ENCODE results near the gene DOCK7. TPM values are rescaled to one million over a fixed set of nuclear protein-coding genes. Genes with fewer than 3 reads are reported as not detected.
A peak's percentile ranks its signal among the peaks of the same experiment; 100 is the strongest.

The DOCK7 gene
- total RNA-seq, 1 donor from 2014 or later = 40.6 TPM

DNA sequence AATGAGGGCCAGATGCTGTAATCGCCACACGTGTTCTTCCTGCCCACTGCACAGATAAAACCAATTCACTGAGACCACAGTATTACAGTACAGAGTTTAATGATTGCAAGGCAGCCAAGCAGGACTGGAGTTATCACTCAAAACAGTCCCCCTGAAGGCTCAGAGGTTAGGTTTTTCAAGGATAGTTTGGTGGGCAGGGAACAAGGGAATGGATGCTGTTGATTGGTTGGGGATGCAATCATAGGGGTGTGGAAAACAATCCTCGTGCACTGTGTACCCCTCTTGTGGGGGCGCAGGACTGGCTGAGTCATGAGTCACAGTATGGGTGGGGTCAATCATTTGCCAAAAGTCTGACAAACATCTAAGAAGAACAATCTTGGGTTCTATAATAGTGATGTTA is 263.8 kb downstream of the DOCK7 start:
- H3K27me3 ChIP-seq (ENCODE audit: control insufficient read depth, insufficient read depth, low read length) = no peaks in the 10 kb centered on the region
- H3K36me3 ChIP-seq (ENCODE audit: control insufficient read depth, insufficient read depth, low read length) = no peaks in the 10 kb centered on the region
- TF ChIP-seq, protein P1, sequence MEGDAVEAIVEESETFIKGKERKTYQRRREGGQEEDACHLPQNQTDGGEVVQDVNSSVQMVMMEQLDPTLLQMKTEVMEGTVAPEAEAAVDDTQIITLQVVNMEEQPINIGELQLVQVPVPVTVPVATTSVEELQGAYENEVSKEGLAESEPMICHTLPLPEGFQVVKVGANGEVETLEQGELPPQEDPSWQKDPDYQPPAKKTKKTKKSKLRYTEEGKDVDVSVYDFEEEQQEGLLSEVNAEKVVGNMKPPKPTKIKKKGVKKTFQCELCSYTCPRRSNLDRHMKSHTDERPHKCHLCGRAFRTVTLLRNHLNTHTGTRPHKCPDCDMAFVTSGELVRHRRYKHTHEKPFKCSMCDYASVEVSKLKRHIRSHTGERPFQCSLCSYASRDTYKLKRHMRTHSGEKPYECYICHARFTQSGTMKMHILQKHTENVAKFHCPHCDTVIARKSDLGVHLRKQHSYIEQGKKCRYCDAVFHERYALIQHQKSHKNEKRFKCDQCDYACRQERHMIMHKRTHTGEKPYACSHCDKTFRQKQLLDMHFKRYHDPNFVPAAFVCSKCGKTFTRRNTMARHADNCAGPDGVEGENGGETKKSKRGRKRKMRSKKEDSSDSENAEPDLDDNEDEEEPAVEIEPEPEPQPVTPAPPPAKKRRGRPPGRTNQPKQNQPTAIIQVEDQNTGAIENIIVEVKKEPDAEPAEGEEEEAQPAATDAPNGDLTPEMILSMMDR (IDR thresholded peaks at IDR 0.05; ENCODE audit: insufficient read depth, low read length, poor library complexity, severe bottlenecking) = no peak
- peak; percentile 25 for DNase-seq (ENCODE audit: low read depth)
- no peak overlapping the region for H3K4me3 ChIP-seq (ENCODE audit: low read depth, low read length)

- TF ChIP-seq, protein P1 (IDR thresholded peaks at IDR 0.05; ENCODE audit: insufficient read depth, low read length, poor library complexity, severe bottlenecking) = no peak
- Histone ChIP-seq H3K27me3 (ENCODE audit: control insufficient read depth, insufficient read depth, low read length) (no peaks in the 10 kb centered on the region), H3K36me3 (ENCODE audit: control insufficient read depth, insufficient read depth, low read length) (no peaks in the 10 kb centered on the region), H3K4me3 (ENCODE audit: low read depth, low read length) (no peak overlapping the region)
- DNase-seq (ENCODE audit: low read depth) = no peak
Observed at GRCh38 chr1:62423580-62424242, 264.5 kb downstream of the DOCK7 start.

DNA sequence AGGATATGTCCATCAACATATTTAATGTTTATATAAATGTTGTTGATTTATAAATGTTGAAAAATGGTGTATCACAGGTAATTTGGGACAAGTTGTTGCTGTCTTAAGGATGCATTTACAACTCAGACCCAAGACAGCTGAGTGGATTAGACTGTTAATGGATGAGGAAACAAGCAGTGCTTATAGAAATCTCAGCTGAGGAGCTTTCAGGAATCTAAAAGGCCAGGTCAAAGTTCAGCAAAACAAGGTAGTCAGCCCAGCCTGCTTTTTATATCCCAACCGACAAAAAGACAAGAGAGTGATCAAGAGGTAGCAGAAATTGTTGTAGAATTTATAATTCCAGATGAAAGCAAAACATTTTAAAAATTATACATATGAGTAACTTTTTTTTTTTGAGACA is 268.0 kb downstream of the DOCK7 start:
- Histone ChIP-seq H3K36me3 (ENCODE audit: control insufficient read depth, insufficient read depth, low read length) (no peaks in the 10 kb centered on the region), H3K4me3 (ENCODE audit: low read depth, low read length) (no peak overlapping the region), H3K27me3 (ENCODE audit: control insufficient read depth, insufficient read depth, low read length) (no peaks in the 10 kb centered on the region)
- TF ChIP-seq, protein P1 (IDR thresholded peaks at IDR 0.05; ENCODE audit: insufficient read depth, low read length, poor library complexity, severe bottlenecking) = no peak
- DNase-seq (ENCODE audit: low read depth) = no peak

GRCh38 chr1:62417351-62417999 is 270.7 kb downstream of the DOCK7 start:
- Histone ChIP-seq H3K27me3 (ENCODE audit: control insufficient read depth, insufficient read depth, low read length) (no peaks in the 10 kb centered on the region), H3K36me3 (ENCODE audit: control insufficient read depth, insufficient read depth, low read length) (no peaks in the 10 kb centered on the region), H3K4me3 (ENCODE audit: low read depth, low read length) (no peak overlapping the region)
- TF ChIP-seq, protein P1 (IDR thresholded peaks at IDR 0.05; ENCODE audit: insufficient read depth, low read length, poor library complexity, severe bottlenecking) = no peak
- DNase-seq (ENCODE audit: low read depth) = no peak

DNA sequence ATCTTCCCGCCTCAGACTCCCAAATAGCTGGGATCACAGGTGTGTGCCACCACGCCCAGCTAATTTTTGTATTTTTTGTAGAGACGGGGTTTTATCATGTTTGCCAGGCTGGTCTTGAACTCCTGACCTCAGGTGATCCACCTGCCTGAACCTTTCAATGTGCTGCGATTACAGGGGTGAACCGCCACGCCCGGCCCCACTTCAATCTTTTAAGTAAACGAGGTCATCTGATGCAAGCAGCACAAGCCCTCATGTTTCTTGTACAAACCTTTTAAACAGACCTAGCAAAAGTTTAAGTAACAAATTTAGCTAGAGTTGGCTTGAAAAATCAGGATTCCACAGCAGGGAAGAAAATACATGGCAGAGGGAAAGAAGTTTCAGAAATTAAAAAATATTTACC is 272.5 kb downstream of the DOCK7 start:
- TF ChIP-seq, protein P1 (IDR thresholded peaks at IDR 0.05; ENCODE audit: insufficient read depth, low read length, poor library complexity, severe bottlenecking) = no peak
- no peaks in the 10 kb centered on the region for H3K27me3 ChIP-seq (ENCODE audit: control insufficient read depth, insufficient read depth, low read length)
- DNase-seq (ENCODE audit: low read depth) = no peak

More for the DNA sequence above, 272.5 kb downstream of the DOCK7 start:
- H3K4me3 ChIP-seq (ENCODE audit: low read depth, low read length) = no peak overlapping the region
- no peaks in the 10 kb centered on the region for H3K36me3 ChIP-seq (ENCODE audit: control insufficient read depth, insufficient read depth, low read length)

Data from kidney epithelial cell (primary cell).